Trophoblast cell (in vitro differentiated cells and primary cell): Measurements from ENCODE around the gene LUC7L3.
"Not testable (repeated sequence)": the region's sequence is repeated elsewhere in the genome, so short reads cannot be mapped to it uniquely, and the experiment has no call there.

Experiments used
- DNase-seq, 2 donors: peaks; one replicate each; pipeline ENCODE4 v3.0.0-alpha.2; 2016
- H2AFZ ChIP-seq: 2 replicates; pipeline ENCODE4 v1.6.1; 2013; ENCODE audit warnings: low read length, moderate library complexity, mild to moderate bottlenecking; ENCODE audit not compliant: insufficient read depth, poor library complexity
- H2AK5ac ChIP-seq: 2 replicates; pipeline ENCODE4 v1.6.1; 2013; ENCODE audit warnings: mild to moderate bottlenecking, low read length
- H2BK120ac ChIP-seq: 2 replicates; pipeline ENCODE4 v1.6.1; 2013; ENCODE audit warnings: low read length, mild to moderate bottlenecking, moderate library complexity; ENCODE audit not compliant: insufficient read depth, poor library complexity
- H2BK12ac ChIP-seq: 2 replicates; pipeline ENCODE4 v1.6.1; 2013; ENCODE audit warnings: mild to moderate bottlenecking, low read length, moderate library complexity
- H2BK5ac ChIP-seq: 2 replicates; pipeline ENCODE4 v1.6.1; 2013; ENCODE audit warnings: low read length, low read depth, moderate library complexity, mild to moderate bottlenecking; ENCODE audit not compliant: poor library complexity
- H3K14ac ChIP-seq: 2 replicates; pipeline ENCODE4 v1.6.1; 2013; ENCODE audit warnings: mild to moderate bottlenecking, low read length
- H3K18ac ChIP-seq: 2 replicates; pipeline ENCODE4 v1.6.1; 2013; ENCODE audit warnings: mild to moderate bottlenecking, low read length
- H3K23ac ChIP-seq: 2 replicates; pipeline ENCODE4 v1.6.1; 2013; ENCODE audit warnings: low read length
- H3K27ac ChIP-seq: 2 replicates; pipeline ENCODE4 v1.5.1; 2013; ENCODE audit warnings: low read depth, mild to moderate bottlenecking, inconsistent platforms, low read length, moderate library complexity
- H3K27me3 ChIP-seq: 2 replicates; pipeline ENCODE4 v1.6.1; 2013; ENCODE audit warnings: inconsistent platforms, mild to moderate bottlenecking, low read length, moderate library complexity; ENCODE audit not compliant: insufficient read depth
- H3K36me3 ChIP-seq, 2 experiments: 1 replicate in 1 of 2; 2 replicates in 1 of 2; pipeline ENCODE4 v1.6.1; 2013; ENCODE audit warnings: low read length in 2 of 2, mild to moderate bottlenecking in 2 of 2, moderate library complexity in 1 of 2; ENCODE audit not compliant: insufficient read depth in 2 of 2, control insufficient read depth in 1 of 2
- H3K4ac ChIP-seq: 2 replicates; pipeline ENCODE4 v1.6.1; 2013; ENCODE audit warnings: low read depth, mild to moderate bottlenecking, low read length, moderate library complexity
- H3K4me1 ChIP-seq, 2 experiments: 1 replicate in 1 of 2; 2 replicates in 1 of 2; pipeline ENCODE4 v1.6.1; 2013; ENCODE audit warnings: low read length in 2 of 2, mild to moderate bottlenecking in 2 of 2, moderate library complexity in 1 of 2; ENCODE audit not compliant: insufficient read depth in 2 of 2, control insufficient read depth in 1 of 2
- H3K4me2 ChIP-seq: 2 replicates; pipeline ENCODE4 v1.6.1; 2013; ENCODE audit warnings: inconsistent platforms, mild to moderate bottlenecking, low read length, moderate library complexity
- H3K4me3 ChIP-seq: 2 replicates; pipeline ENCODE4 v1.5.1; 2013; ENCODE audit warnings: mild to moderate bottlenecking, low read depth, low read length, inconsistent platforms
- H3K79me1 ChIP-seq: one replicate; pipeline ENCODE4 v1.6.1; 2013; ENCODE audit warnings: low read length
- H3K79me2 ChIP-seq: 2 replicates; pipeline ENCODE4 v1.6.1; 2013; ENCODE audit warnings: low read length, mild to moderate bottlenecking; ENCODE audit not compliant: control insufficient read depth, insufficient read depth, poor library complexity
- H3K9ac ChIP-seq: 2 replicates; pipeline ENCODE4 v1.6.1; 2013; ENCODE audit warnings: mild to moderate bottlenecking, low read length
- H3K9me3 ChIP-seq: 2 replicates; pipeline ENCODE4 v1.6.1; 2013; ENCODE audit warnings: low read depth, mild to moderate bottlenecking, control low read depth, inconsistent platforms, low read length; ENCODE audit not compliant: insufficient read depth
- H4K12ac ChIP-seq: 2 replicates; pipeline ENCODE4 v1.6.1; 2013; ENCODE audit warnings: low read depth, mild to moderate bottlenecking, low read length, moderate library complexity
- H4K8ac ChIP-seq: 2 replicates; pipeline ENCODE4 v1.6.1; 2013; ENCODE audit warnings: low read depth, mild to moderate bottlenecking, low read length, moderate library complexity
- H4K91ac ChIP-seq: one replicate; pipeline ENCODE4 v1.6.1; 2013; ENCODE audit warnings: low read depth, mild to moderate bottlenecking, low read length, moderate library complexity
- WGBS: extraction: QIAGEN DNeasy Blood & Tissue Kit; methylation state at CpG from one replicate; pipeline ENCODE4 v1.1.7; 2013; ENCODE audit warnings: missing lambda C conversion rate; ENCODE audit not compliant: insufficient read length, insufficient coverage; ENCODE audit errors: extremely low coverage; 5-methylcytosine and 5-hydroxymethylcytosine counted together

The LUC7L3 gene

DNA sequence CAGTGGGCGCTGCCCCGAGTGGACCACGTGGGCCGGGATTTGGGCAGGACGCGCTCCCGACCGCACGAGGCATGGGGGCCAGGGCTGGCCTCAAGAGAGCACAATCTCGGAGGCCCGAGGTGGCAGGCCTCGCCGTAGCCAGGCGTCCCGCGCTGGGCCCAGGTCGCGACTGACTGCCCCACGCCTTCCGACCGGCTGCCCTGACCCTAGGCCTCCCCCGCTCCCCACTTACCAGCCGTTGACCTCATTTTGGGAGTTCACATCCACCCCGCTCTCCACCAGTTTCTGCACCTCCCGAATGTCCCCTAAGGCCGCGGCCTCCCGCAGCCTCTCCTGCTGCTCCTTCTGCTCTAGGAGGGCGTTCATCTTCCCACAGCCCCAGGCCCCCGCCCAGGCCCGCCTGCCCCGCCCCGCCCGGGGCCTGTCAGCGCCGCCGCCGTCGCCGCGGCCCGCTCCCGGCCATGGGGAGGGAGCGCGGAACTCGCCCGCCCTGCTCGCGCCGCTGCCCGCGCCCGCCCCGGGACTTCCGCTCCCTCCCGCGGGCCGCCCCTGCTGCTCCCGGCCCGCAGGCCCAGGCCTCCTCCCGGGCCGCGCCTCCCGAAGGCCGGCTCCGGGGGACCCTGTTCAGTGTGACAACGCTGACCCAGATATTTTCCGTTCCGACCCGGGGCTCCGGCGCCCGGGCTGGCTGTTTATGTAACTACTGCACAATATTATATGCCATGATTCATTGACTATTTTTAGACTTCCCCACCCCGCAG is 11.9 kb upstream of the LUC7L3 start, which contains the start of gene ANKRD40:
Gene ANKRD40 (minus strand): TSS at position 626 of the 761 bp plus-strand sequence. CDS start 260 bp downstream, at position 366.
- Histone ChIP-seq H4K8ac (peak within 1 kb of the TSS; percentile 80), H3K23ac (no peak within 1 kb of the TSS), H3K4ac (peak within 1 kb of the TSS; percentile 87), H2BK5ac (peak within 1 kb of the TSS; percentile 42), H2AFZ (peak within 1 kb of the TSS; percentile 90), H3K4me1 (peaks cover 2 to 5% of the 10 kb centered on the region in 2 experiments), H3K9me3 (peaks cover 2% of the 10 kb centered on the region), H4K91ac (peak within 1 kb of the TSS; percentile 83), H3K4me2 (peak within 1 kb of the TSS; percentile 88), H3K18ac (peak within 1 kb of the TSS; percentile 52), H3K79me1 (peaks cover 8% of the 10 kb centered on the region), H2BK12ac (no peak within 1 kb of the TSS), H2BK120ac (peak within 1 kb of the TSS; percentile 62), H3K9ac (peak within 1 kb of the TSS; percentile 91), H3K79me2 (peaks cover 8% of the 10 kb centered on the region), H4K12ac (peak within 1 kb of the TSS; percentile 45), H3K27ac (peak within 1 kb of the TSS; percentile 70), H3K27me3 (no peaks in the 10 kb centered on the region), H3K14ac (peak within 1 kb of the TSS; percentile 30), H3K36me3 (peaks cover 0 to 2% of the 10 kb centered on the region in 2 experiments), H3K4me3 (peak within 1 kb of the TSS; percentile 88), H2AK5ac (peak within 1 kb of the TSS; percentile 42)
- DNase-seq = peak; percentile 80 to 90
- no CpG with 5 or more reads among the region's 74 CpGs for WGBS

DNA sequence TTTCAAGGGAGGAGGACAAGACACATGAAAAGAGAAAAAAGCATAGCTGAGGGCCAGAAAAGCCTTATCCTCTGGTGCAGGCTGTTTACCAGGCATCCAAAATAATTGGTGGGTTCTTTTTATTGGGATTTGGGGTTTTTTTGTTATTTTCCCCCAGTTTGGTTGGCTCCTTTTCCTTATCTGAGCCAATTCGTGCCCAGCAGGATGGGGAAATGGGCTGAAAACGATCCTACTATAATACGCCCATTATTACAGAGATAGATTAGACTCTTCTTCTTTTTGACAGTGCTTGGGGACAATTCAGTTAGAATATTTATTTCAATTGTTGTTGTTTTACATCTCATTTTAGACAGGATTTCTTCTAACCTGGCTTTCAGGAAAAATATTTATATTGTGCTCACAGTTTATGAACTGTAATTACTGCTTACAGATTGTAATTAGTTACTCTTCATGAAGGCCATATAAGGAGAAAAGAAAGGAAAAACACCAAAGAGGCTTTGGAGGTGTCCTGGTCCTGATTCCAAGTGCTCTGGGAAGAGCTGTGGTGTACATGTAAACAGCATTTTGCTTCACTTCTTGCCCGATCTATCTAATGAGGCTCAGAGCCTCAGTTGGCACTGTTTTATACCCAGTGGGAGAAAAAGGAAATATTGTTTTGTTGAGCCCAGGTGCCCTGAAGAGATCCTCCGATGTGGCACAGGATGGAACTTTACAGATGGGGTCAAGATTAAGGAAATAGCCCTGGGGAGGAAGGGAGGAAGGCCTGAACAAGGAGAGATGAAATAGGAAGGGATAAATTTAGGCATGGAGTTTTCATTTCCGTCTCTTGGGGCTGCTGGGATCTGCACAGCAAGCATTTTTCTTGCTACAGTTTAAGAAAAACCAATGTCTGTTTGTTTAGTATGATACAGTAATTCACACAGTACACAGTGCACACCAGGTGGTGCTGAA is 11.1 kb upstream of the LUC7L3 start:
- peaks cover 7% of the 10 kb centered on the region for H3K79me2 ChIP-seq
- H4K12ac ChIP-seq = peak overlapping the region; percentile 12
- H3K79me1 ChIP-seq = peaks cover 8% of the 10 kb centered on the region
- H3K9me3 ChIP-seq = peaks cover 2% of the 10 kb centered on the region
- H3K14ac ChIP-seq = no peak overlapping the region
- H3K9ac ChIP-seq = peak overlapping the region; percentile 74
- peak overlapping the region; percentile 73 for H2AFZ ChIP-seq
- peak overlapping the region; percentile 70 for H3K27ac ChIP-seq
- H4K8ac ChIP-seq = peak overlapping the region; percentile 80
- no peaks in the 10 kb centered on the region for H3K27me3 ChIP-seq
- H3K4me1 ChIP-seq = peaks cover 2 to 5% of the 10 kb centered on the region in 2 experiments
- no peak for DNase-seq
- no peak overlapping the region for H3K18ac ChIP-seq
- H2AK5ac ChIP-seq = no peak overlapping the region
- H3K23ac ChIP-seq = no peak overlapping the region
- H2BK5ac ChIP-seq = peak overlapping the region; percentile 42
- H4K91ac ChIP-seq = peak overlapping the region; percentile 50
- peak overlapping the region; percentile 11 for H3K4me3 ChIP-seq
- no peak overlapping the region for H3K4ac ChIP-seq
- no peaks in the 10 kb centered on the region for H3K36me3 ChIP-seq
- WGBS = no CpG with 5 or more reads among the region's 6 CpGs
- peak overlapping the region; percentile 88 for H3K4me2 ChIP-seq
- H2BK120ac ChIP-seq = no peak overlapping the region
- H2BK12ac ChIP-seq = no peak overlapping the region

DNA sequence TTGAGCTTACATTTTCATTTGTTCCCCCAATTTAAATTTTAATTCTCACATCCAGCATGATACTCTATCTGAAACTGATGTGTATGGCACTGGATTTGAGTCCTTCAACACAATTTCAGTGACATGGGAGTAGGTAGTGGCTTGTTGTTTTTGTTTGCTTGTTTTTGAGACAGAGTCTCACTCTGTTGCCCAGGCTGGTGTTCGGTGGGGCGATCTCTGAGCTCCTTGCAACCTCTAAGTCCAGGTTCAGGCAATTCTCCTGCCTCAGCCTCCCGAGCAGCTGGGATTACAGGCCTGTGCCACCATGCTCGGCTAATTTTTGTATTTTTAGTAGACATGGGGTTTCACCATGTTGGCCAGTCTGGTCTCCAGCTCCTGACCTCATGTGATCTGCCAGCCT is 10.3 kb upstream of the LUC7L3 start:
- not testable (repeated sequence) for H3K79me2 ChIP-seq, H3K27ac ChIP-seq, H3K4me2 ChIP-seq, H3K9me3 ChIP-seq, H4K91ac ChIP-seq, H2BK120ac ChIP-seq, H3K4me3 ChIP-seq, H3K27me3 ChIP-seq, H4K8ac ChIP-seq, H3K14ac ChIP-seq, H3K23ac ChIP-seq, H2BK12ac ChIP-seq, H2BK5ac ChIP-seq, H3K4me1 ChIP-seq, H3K18ac ChIP-seq, H3K79me1 ChIP-seq, H3K36me3 ChIP-seq, H3K4ac ChIP-seq, DNase-seq, H2AK5ac ChIP-seq, H3K9ac ChIP-seq
- WGBS = no CpG with 5 or more reads among the region's 4 CpGs
- Histone ChIP-seq H2AFZ (peak overlapping the region; percentile 50), H4K12ac (peak overlapping the region; percentile 68)

DNA sequence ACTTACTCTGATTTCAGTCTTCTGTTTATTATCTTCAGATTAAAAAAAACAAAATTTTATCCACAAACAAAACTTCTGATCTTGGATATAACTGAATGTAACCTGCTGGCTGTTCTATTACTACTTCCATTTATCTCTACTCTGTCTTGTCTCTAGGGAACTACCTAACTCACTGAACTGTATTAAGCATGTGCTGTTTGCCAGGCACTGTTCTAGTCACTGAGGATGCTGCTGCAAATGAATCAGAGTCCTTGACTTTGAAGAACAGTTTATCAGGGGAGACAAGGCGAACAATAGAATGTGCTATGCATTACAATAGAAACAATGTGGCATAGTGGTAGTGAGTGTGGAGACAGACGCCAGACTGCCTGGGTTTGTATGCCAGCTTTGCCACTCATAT is 9.4 kb upstream of the LUC7L3 start:
- Histone ChIP-seq H3K9ac (no peak overlapping the region), H2AFZ (no peak overlapping the region), H3K14ac (no peak overlapping the region), H4K91ac (no peak overlapping the region), H3K23ac (no peak overlapping the region), H3K4me2 (no peak overlapping the region), H2AK5ac (no peak overlapping the region), H3K4me1 (peaks cover 2 to 5% of the 10 kb centered on the region in 2 experiments), H4K12ac (no peak overlapping the region), H3K4ac (no peak overlapping the region), H3K4me3 (no peak overlapping the region), H2BK12ac (no peak overlapping the region), H3K9me3 (peaks cover 2% of the 10 kb centered on the region), H3K36me3 (no peaks in the 10 kb centered on the region), H3K79me1 (peaks cover 8% of the 10 kb centered on the region), H2BK5ac (no peak overlapping the region), H3K27me3 (no peaks in the 10 kb centered on the region), H4K8ac (no peak overlapping the region), H3K79me2 (peaks cover 7% of the 10 kb centered on the region), H2BK120ac (no peak overlapping the region), H3K18ac (no peak overlapping the region), H3K27ac (no peak overlapping the region)
- WGBS = no CpG with 5 or more reads among the region's 2 CpGs
- DNase-seq = no peak
